GM19193 (cell line): Measurements from ENCODE around the gene DOK4.

ENCODE experiments used
- POLR2A ChIP-seq: IDR thresholded peaks from 4 replicates; pipeline ENCODE4 v1.6.1; 2011; ENCODE audit not compliant: insufficient read depth, insufficient read length; ENCODE audit errors: extremely low read depth

Gene DOK4

DNA sequence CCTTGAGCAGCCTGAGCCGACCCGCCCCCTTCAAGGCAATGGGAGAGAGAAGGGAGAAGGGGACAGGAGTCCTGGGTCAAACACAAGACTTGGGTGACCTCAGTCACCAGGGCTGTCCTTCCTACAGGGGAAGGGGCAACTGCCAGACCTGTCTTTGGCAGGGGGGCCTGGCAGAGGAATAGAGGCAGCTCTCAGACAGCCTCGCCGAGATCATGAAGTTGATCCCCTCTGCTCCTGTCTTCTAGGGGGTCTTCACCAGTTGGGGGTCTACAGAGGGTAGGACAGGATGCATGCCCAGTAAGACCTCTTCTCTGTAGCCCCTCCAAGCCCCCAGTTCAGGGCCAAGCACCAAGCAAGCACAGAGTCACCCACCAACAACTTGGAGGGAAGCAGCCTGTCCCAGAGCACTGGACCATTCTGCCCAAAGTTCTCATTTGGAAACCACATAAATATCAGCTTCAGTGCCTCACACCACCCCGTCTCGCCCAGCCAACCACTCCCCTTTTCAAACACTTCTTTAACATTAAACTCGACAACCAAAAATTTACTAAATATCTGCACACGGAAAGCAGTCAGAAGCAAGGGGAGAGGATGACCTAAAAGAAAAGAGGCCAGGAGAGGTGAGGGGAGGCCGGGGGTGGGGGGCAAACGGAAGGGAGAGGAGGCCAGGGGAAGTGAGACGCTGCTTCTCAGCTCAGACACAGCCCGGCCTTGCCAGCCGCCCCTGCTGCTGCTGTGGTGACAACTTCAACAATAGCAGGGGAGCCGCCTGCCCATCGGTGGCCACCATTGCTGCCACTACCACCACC, 7.7 kb downstream of the DOK4 start:
- TF ChIP-seq POLR2A: no peak

DNA sequence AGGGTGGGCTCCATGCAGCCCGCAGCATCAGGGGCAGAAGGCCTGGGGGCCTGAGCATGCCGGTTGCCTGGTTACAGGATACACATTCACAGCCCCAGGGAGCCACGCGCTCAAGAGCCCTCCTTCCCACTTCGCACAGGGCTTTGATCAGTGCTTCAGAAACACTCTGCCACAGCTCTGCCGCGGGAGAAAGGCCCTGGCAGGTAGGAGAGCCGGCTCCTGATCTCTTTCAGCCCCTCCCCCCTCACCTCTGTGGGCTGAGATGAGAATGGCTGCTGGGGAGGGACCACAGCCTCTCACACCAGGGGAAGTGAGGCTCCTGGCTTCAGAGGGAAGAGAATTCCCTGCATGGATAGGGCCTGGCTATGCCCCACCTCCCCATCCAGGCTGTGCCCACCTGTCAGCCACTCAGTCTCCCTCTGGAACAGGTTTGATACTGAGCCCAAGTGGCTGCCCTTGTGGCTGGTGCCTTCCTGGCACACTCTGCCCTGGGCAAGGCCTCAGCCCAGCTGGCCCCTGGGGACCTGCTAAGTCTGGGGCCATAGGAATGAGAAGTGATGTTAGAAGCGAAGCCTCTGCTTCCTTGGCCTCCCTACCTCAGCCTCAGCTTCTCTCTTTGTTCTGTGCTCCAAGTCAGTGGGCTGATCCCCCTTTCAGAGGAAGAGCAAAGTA, 8.6 kb downstream of the DOK4 start:
- TF ChIP-seq POLR2A: no peak

DNA sequence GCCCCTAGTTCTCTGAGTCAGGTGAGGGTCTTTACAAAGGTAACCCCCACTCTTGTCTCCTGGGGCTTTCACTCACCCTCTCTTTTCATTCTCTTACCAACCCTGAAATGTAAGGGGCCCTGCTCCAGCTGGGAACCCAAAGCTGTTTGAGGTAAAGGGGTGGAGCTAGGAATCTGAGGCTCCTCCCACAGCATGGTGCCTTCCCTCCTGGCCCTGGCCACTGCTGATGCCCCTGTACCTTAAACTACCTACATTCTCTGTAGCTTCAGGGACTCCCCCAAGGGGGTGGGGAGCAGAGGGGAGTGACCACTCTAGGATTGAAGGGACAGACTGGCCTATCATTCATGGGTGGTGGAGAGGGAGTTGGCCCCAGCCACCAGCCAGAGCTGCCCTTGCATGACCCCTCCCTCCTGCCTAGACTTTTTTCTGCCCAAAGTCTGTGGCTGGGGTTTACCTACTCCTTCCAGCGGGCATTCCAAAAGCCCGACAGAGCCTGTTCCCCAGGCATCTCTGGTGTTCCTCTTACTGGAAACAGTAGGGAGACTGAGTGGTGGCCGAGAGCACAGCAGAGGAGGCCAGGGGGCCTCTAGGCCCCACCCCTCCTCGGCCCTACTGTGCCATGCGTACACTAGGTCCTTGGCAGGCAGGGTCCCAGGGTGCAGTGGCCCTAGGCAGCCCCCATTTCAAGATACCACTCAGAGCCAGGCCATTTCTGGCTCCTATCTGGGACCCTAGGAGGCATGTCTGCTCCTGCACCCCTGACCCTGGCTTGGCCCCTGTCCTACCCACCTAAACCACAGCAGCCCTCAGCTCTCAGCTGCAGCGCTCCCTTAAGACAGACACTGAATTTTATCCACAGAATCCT, 9.5 kb downstream of the DOK4 start:
- no peak for TF ChIP-seq POLR2A

DNA sequence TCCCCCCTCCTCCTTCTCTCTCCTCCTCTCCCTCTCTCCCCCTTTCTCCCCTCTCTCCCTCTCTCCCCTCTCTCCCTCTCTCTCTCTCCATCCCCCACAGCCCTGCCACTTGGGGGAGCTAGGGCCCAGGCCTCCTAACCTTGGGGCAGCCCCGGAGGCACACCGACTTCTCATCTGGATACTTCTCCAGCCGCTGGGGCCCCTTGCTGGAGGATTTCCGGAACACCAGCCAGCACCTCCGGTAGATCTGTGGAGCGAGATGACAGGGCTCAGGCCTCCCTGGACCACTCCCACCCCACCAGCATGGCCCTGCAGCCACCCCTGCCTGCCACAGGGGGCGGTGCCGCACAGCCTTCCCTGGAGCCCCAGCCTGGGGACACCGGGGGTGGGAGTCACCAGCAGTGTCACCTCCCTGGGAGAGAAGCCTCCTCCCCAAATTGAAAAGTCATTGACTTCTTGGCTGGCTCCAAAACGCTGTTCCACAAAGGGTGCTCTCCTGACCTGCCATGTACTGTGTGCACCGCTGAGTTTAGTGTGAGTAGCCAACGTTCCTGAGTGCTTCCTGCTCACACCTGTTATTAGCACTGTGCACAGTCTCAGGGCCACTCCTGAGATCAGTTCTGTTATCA, 10.5 kb downstream of the DOK4 start:
- no peak for TF ChIP-seq POLR2A

GRCh38 chr16:57474671-57475661, 11.3 kb downstream of the DOK4 start:
- no peak for TF ChIP-seq POLR2A

- TF ChIP-seq POLR2A: no peak
Observed at GRCh38 chr16:57473906-57474305, 12.4 kb downstream of the DOK4 start.

DNA sequence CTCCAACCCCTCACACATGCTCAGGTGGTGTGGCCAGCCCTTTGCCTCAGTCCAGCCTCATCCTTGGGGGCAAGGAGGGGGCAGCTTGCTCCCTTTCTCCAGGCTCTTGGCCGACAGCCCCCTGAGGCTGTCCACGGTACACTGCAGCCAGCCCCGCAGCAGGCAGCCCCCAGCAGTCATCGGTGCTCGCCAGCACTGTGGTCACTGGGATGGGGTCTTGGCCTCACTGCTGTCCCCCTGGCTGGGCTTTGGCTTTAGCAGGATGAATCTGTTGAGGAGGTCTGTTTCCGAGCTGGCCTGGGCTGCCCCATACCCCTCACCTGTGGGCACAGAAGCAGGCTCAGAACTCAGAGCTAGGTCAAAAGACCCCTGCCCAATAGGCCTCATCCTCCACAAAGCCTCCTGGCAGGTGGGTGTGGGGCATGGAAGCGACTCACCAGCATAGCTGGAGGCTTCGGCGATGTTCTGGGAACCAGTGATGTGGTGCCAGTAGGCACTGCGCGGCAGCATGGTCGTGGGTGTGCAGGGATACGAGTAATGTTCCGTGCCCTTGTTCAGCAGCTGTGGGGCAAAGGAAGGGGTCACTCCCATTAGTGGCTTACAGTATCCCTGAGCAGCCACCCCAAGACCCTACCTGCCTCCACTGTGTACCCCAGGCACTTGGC, 13.0 kb downstream of the DOK4 start:
- no peak for TF ChIP-seq POLR2A

DNA sequence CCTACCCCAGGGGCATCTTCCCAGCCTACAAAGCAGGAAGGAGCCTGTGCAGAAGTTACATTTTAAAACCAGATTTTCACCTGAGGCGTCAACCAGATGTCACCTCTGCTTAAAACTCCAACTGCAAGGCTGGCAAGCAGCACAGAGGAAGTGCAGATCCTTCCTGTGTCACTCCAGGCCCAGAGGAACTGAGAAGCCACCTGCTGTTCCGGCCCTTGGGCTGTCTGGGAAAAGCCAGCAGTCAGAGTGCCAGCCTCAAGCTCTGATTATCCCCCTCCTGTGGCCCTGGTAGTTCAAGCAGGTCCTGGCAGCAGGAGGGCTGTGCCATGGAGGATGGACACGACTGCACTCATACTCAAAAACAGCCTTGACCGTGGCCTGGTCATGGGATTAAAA, 13.6 kb downstream of the DOK4 start:
- no peak for TF ChIP-seq POLR2A

DNA sequence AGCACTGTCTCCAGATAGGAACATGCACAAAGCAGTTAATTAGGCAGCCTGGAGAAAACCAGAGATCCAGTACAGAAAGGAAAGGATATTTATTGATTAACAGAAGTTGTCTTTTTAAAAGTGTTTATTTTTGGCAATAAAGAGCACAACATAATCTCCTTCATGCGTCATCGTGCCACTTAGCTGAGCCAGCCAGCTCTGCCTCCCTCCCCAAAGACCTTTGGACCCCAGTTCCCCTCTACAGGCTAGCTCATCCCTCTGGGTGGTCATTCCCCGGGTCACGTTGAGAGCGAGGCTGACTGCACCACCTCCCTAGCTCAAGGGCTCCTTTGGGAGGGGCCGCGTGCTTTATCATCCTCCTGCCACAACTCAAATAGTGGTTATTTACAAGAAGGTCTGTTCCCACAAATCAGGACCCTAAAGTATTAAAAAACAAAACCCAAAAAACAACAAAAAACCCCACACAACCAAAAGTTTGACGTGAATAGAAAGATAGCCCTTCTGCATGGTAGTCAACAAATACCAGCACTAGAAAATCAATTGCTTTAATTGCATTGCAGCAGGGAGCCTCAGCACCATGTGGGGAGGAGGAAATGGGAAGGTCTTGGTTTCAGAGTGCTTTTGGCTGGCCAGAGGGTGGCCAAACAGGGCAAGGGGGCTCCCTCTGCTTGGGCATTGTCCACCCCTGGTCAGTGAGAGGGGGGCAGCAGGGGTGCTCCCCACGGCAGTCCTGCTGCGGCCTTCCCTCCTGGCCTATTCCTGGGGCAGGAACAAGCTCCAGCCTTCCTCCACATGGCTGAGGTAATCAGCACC, 14.2 kb downstream of the DOK4 start:
- no peak for TF ChIP-seq POLR2A

DNA sequence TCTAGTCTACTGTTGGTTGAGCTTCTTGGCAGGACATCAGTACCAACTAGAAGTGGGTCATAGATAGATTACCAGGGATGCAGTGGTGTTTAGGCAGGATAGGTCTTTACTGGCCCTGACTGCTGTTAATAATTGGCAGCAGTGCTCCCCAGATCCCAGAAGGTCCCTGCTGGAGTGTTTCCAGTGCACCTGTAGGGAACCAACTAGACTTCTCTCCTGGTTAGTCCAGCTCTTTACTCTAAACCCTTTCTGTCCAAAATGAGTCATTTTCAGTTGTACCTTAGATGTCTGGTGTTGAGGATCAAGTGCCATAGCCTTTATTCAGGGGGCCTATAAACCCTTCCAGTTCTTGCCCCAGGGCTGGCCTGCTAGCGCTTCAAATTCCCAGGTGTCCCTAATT, 15.1 kb downstream of the DOK4 start:
- no peak for TF ChIP-seq POLR2A

GRCh38 chr16:57470711-57471110, 15.6 kb downstream of the DOK4 start:
- TF ChIP-seq POLR2A: no peak

DNA sequence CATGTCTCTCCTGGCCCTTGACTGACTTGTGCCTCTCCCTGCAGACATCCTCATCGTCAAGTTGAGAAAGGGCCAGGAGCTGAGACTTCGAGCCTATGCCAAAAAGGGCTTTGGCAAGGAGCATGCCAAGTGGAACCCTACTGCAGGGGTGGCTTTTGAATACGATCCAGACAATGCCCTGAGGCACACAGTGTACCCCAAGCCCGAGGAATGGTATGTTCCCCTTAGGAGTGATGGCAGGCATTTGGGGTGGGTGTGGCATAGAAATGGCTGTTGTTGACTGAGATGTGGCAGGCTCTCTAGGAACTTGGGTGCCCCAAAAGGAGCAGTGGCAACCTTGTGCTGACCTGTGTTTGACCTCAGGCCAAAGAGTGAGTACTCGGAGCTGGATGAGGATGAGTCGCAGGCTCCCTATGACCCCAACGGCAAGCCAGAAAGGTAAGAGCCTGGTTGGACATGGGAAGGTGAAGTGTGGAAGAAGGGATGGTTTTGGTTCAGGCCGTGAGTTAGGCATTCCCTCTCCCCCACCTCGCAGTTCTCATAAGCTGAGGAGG, 16.3 kb downstream of the DOK4 start:
- no peak for TF ChIP-seq POLR2A
